ENCODE results near the gene UBE2V1.

UBE2V1 gene

DNA sequence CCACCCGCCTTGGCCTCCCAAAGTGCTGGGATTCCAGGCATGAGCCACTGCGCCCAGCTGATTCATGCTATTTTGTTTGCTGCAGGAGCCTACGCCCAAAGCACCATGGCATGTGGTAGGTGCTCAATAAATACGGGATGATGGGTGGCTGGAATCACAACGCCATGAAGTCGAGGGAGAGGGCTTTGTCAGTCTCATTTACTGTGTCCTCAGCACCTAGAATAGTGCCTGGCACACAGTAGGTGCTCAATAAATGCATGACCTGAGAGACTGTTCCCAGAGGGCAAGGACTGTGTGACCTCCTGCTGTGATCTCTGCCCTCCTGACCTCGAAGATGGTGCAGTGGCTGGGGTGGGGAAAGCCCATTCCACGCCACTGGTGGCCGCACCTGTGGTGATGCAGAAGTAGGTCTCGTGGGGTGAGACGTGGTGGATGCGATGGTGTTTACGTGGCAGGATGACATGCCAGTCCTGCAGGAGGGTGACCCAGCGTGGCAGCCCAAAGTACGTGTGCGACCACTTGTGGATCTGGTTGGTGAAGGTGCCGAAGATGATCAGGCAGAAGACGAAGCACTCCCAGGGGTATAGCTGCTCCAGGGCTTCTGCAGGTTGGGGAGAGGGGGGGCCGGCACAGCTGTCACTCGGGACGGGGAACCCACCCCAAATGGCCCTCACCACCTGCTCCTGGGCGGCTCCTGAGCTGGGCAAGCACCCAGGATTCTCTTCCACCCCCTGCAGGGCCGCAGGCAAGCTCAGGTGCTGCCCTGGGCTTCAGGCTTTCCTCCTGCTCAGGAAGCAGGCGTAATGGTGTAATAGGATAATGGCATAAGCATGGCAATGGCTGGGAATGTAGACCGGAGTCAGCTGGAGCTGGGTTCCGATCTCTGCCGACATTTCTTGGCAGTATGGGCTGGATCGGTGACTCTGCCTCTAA lies 14.9 kb upstream of the UBE2V1 start:
- Histone ChIP-seq H3K36me3 (peaks cover 43% of the 10 kb centered on the region), H3K27me3 (ENCODE audit: insufficient read depth, low read depth, severe bottlenecking) (no peaks in the 10 kb centered on the region), H3K27ac (no peak overlapping the region), H3K9me3 (ENCODE audit: severe bottlenecking) (no peaks in the 10 kb centered on the region), H3K4me3 (ENCODE audit: low read depth, low read length) (no peak overlapping the region)
- no peak for DNase-seq
- TF ChIP-seq, protein P1, sequence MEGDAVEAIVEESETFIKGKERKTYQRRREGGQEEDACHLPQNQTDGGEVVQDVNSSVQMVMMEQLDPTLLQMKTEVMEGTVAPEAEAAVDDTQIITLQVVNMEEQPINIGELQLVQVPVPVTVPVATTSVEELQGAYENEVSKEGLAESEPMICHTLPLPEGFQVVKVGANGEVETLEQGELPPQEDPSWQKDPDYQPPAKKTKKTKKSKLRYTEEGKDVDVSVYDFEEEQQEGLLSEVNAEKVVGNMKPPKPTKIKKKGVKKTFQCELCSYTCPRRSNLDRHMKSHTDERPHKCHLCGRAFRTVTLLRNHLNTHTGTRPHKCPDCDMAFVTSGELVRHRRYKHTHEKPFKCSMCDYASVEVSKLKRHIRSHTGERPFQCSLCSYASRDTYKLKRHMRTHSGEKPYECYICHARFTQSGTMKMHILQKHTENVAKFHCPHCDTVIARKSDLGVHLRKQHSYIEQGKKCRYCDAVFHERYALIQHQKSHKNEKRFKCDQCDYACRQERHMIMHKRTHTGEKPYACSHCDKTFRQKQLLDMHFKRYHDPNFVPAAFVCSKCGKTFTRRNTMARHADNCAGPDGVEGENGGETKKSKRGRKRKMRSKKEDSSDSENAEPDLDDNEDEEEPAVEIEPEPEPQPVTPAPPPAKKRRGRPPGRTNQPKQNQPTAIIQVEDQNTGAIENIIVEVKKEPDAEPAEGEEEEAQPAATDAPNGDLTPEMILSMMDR (IDR thresholded peaks at IDR 0.05; ENCODE audit: low read depth, low read length): no peak

- H3K36me3 ChIP-seq: peaks cover 37% of the 10 kb centered on the region
These were observed 13.7 kb upstream of the UBE2V1 start for GRCh38 chr20:50126662-50127061.

DNA sequence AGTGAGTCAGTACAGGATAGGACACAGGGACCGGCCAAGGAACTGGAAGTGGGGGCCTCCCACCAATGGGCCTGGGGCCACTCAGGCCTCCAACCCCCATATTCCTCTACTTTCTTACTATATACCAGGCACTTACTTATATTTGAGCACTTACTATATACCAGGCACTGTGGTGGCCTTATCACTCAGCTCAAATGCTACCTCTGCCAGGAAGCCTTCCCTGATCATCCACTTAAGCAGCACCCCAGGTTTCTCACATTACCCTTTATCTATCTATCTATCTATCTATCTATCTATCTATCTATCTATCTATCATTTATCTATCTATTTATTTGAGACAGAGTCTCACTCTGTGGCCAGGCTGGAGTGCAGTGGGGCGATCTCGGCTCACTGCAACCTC lies 12.3 kb upstream of the UBE2V1 start:
- Histone ChIP-seq H3K27ac (no peak overlapping the region), H3K27me3 (ENCODE audit: insufficient read depth, low read depth, severe bottlenecking) (no peaks in the 10 kb centered on the region), H3K36me3 (peaks cover 28% of the 10 kb centered on the region), H3K9me3 (ENCODE audit: severe bottlenecking) (no peaks in the 10 kb centered on the region), H3K4me3 (ENCODE audit: low read depth, low read length) (no peak overlapping the region)
- TF ChIP-seq, protein P1 (IDR thresholded peaks at IDR 0.05; ENCODE audit: low read depth, low read length): no peak
- DNase-seq: no peak

More at GRCh38 chr20:50126662-50127061, 13.7 kb upstream of the UBE2V1 start:
- no peaks in the 10 kb centered on the region for H3K27me3 ChIP-seq (ENCODE audit: insufficient read depth, low read depth, severe bottlenecking)
- no peaks in the 10 kb centered on the region for H3K9me3 ChIP-seq (ENCODE audit: severe bottlenecking)
- peak; percentile 27 for DNase-seq
- TF ChIP-seq, protein P1 (IDR thresholded peaks at IDR 0.05; ENCODE audit: low read depth, low read length): no peak
- no peak overlapping the region for H3K4me3 ChIP-seq (ENCODE audit: low read depth, low read length)
- H3K27ac ChIP-seq: no peak overlapping the region

DNA sequence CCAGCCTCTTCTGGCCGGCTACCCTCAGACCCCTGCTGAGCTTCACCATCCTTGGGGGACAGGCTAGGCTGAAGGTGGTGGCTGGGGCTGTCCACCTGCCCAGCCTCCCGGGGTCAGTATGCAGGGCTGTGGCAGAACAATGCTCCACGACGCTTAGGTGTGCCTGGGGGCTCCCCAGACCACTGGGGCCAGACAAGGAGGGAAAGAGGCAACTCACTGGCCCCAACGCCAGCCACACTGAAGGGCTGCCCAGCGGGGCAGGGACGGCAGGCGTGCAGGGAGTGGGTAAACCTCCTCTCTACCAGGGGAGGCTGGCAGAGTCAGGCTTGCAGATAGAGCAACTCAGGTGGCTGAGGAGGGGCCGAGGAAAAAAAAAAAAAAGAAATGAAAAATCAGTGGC lies 11.5 kb upstream of the UBE2V1 start:
- TF ChIP-seq, protein P1 (IDR thresholded peaks at IDR 0.05; ENCODE audit: low read depth, low read length): no peak
- Histone ChIP-seq H3K36me3 (peaks cover 21% of the 10 kb centered on the region), H3K27me3 (ENCODE audit: insufficient read depth, low read depth, severe bottlenecking) (no peaks in the 10 kb centered on the region), H3K4me3 (ENCODE audit: low read depth, low read length) (no peak overlapping the region), H3K27ac (no peak overlapping the region), H3K9me3 (ENCODE audit: severe bottlenecking) (no peaks in the 10 kb centered on the region)
- no peak for DNase-seq

- H3K27ac ChIP-seq: no peak overlapping the region
- no peaks in the 10 kb centered on the region for H3K27me3 ChIP-seq (ENCODE audit: insufficient read depth, low read depth, severe bottlenecking)
- H3K36me3 ChIP-seq: peaks cover 17% of the 10 kb centered on the region
- DNase-seq: no peak
- no peaks in the 10 kb centered on the region for H3K9me3 ChIP-seq (ENCODE audit: severe bottlenecking)
- TF ChIP-seq, protein P1 (IDR thresholded peaks at IDR 0.05; ENCODE audit: low read depth, low read length): no peak
- no peak overlapping the region for H3K4me3 ChIP-seq (ENCODE audit: low read depth, low read length)
These were observed 10.5 kb upstream of the UBE2V1 start for GRCh38 chr20:50123418-50123817.

All from WERI-Rb-1 (cell line).